ENCODE results near the gene TRAPPC13. TPM values are rescaled to one million over a fixed set of nuclear protein-coding genes. Genes with fewer than 3 reads are reported as not detected.

Gene TRAPPC13
- total RNA-seq (2022; extraction: Qiagen RNA extraction; ENCODE audit: low read depth): 8.5 to 15.3 TPM (median 14.4 TPM) in 5 replicates

GRCh38 chr5:65624571-65625555 is at the start of gene TRAPPC13, which contains the start of gene SHLD3:
TRAPPC13 (plus strand) TSS chr5:65625027; CDS start chr5:65625061, 34 bp downstream.
SHLD3 (plus strand) TSS chr5:65625027; CDS start chr5:65629588, 4,561 bp downstream.

GRCh38 chr5:65624025-65624570 is 729 bp upstream of the TRAPPC13 start, which contains the start of gene TRIM23:
TRIM23 (minus strand) TSS chr5:65624333; CDS start chr5:65624274, 59 bp downstream.

Other genes with a start within 250 kb of the TRAPPC13 start
- gene ADAMTS6, start 143.1 kb upstream of the TRAPPC13 start, total RNA-seq (2022; extraction: Qiagen RNA extraction; ENCODE audit: low read depth): 0.06 to 0.31 TPM (median 0.08 TPM) in 5 replicates
- gene CENPK, start 61.9 kb upstream of the TRAPPC13 start, total RNA-seq (2022; extraction: Qiagen RNA extraction; ENCODE audit: low read depth): 14.3 to 41.1 TPM (median 32.9 TPM) in 5 replicates
- 14.4 to 21.7 TPM (median 17.7 TPM) in 5 replicates for gene PPWD1, start 61.7 kb upstream of the TRAPPC13 start, total RNA-seq (2022; extraction: Qiagen RNA extraction; ENCODE audit: low read depth)
- 5.2 to 8.5 TPM (median 7.6 TPM) in 5 replicates for gene TRIM23, start 694 bp upstream of the TRAPPC13 start, total RNA-seq (2022; extraction: Qiagen RNA extraction; ENCODE audit: low read depth)
- 1.5 to 3.6 TPM (median 2.2 TPM) in 5 replicates for gene SHLD3, start within 50 bp of the TRAPPC13 start, total RNA-seq (2022; extraction: Qiagen RNA extraction; ENCODE audit: low read depth)
- gene SGTB, start 97.1 kb downstream of the TRAPPC13 start, total RNA-seq (2022; extraction: Qiagen RNA extraction; ENCODE audit: low read depth): 6.3 to 8.2 TPM (median 7.5 TPM) in 5 replicates
- 49.5 to 74.9 TPM (median 63.0 TPM) in 5 replicates for gene NLN, start 97.2 kb downstream of the TRAPPC13 start, total RNA-seq (2022; extraction: Qiagen RNA extraction; ENCODE audit: low read depth)